Measurements from ENCODE around the gene COTL1. TPM values are rescaled to one million over a fixed set of nuclear protein-coding genes. Genes with fewer than 3 reads are reported as not detected.

COTL1 gene
- total RNA-seq, 1 donor from 2014 or later: 359 TPM

GRCh38 chr16:84607694-84608093 is 10.2 kb downstream of the COTL1 start:
- H3K4me3 ChIP-seq (ENCODE audit: insufficient read depth, low read depth, low read length): no peak overlapping the region
- no peak for FAIRE-seq
- H3K4me1 Mint-ChIP-seq (ENCODE audit: low read depth, unreplicated experiment): peaks cover 18% of the 10 kb centered on the region

GRCh38 chr16:84607061-84607460 is 10.8 kb downstream of the COTL1 start:
- Histone ChIP-seq H3K36me3 (ENCODE audit: insufficient read depth, low read length) (peaks cover 18% of the 10 kb centered on the region), H3K9me3 (ENCODE audit: insufficient read depth, low read depth, low read length) (no peaks in the 10 kb centered on the region), H3K27me3 (ENCODE audit: insufficient read depth, low read length) (no peaks in the 10 kb centered on the region), H3K9ac (ENCODE audit: low read length) (no peak overlapping the region), H3K4me1 (ENCODE audit: insufficient read depth, low read length) (peaks cover 22% of the 10 kb centered on the region), H3K4me2 (ENCODE audit: low read length) (no peak overlapping the region), H3K79me2 (ENCODE audit: insufficient read depth, low read length) (peaks cover 93% of the 10 kb centered on the region), H2AFZ (ENCODE audit: low read depth, low read length) (no peak overlapping the region), H4K20me1 (ENCODE audit: insufficient read depth, low read length) (peaks cover 91% of the 10 kb centered on the region), H3K4me3 (ENCODE audit: insufficient read depth, low read depth, low read length) (no peak overlapping the region), H3K27ac (ENCODE audit: low read depth, low read length) (no peak overlapping the region)
- Mint-ChIP-seq H3K27ac (ENCODE audit: unreplicated experiment) (no peak overlapping the region), H3K9me3 (ENCODE audit: unreplicated experiment) (no peaks in the 10 kb centered on the region), H3K36me3 (ENCODE audit: low read depth, unreplicated experiment) (peaks cover 41% of the 10 kb centered on the region), H3K4me3 (ENCODE audit: unreplicated experiment) (no peak overlapping the region), H3K4me1 (ENCODE audit: low read depth, unreplicated experiment) (peaks cover 23% of the 10 kb centered on the region), H3K27me3 (ENCODE audit: low read depth, unreplicated experiment) (no peaks in the 10 kb centered on the region)
- no peak for FAIRE-seq
- TF ChIP-seq EZH2 (IDR thresholded peaks at IDR 0.05; ENCODE audit: insufficient read depth, low read length) (no peak), CTCF (IDR thresholded peaks at IDR 0.05; ENCODE audit: insufficient read depth, low read depth, low read length) (no peak)
- no peak for DNase-seq (ENCODE audit: low read depth)

More at GRCh38 chr16:84607694-84608093, 10.2 kb downstream of the COTL1 start:
- peaks cover 94% of the 10 kb centered on the region for H3K79me2 ChIP-seq (ENCODE audit: insufficient read depth, low read length)
- no peak overlapping the region for H3K27ac ChIP-seq (ENCODE audit: low read depth, low read length)
- H3K9me3 ChIP-seq (ENCODE audit: insufficient read depth, low read depth, low read length): no peaks in the 10 kb centered on the region
- no peak overlapping the region for H2AFZ ChIP-seq (ENCODE audit: low read depth, low read length)
- Mint-ChIP-seq H3K9me3 (ENCODE audit: unreplicated experiment) (no peaks in the 10 kb centered on the region), H3K4me3 (ENCODE audit: unreplicated experiment) (no peak overlapping the region), H3K27ac (ENCODE audit: unreplicated experiment) (no peak overlapping the region), H3K36me3 (ENCODE audit: low read depth, unreplicated experiment) (peaks cover 43% of the 10 kb centered on the region), H3K27me3 (ENCODE audit: low read depth, unreplicated experiment) (no peaks in the 10 kb centered on the region)
- DNase-seq (ENCODE audit: low read depth): no peak
- H3K4me1 ChIP-seq (ENCODE audit: insufficient read depth, low read length): peaks cover 16% of the 10 kb centered on the region
- H4K20me1 ChIP-seq (ENCODE audit: insufficient read depth, low read length): peaks cover 93% of the 10 kb centered on the region
- H3K36me3 ChIP-seq (ENCODE audit: insufficient read depth, low read length): peaks cover 21% of the 10 kb centered on the region
- H3K9ac ChIP-seq (ENCODE audit: low read length): no peak overlapping the region
- no peaks in the 10 kb centered on the region for H3K27me3 ChIP-seq (ENCODE audit: insufficient read depth, low read length)
- TF ChIP-seq CTCF (IDR thresholded peaks at IDR 0.05; ENCODE audit: insufficient read depth, low read depth, low read length) (no peak), EZH2 (IDR thresholded peaks at IDR 0.05; ENCODE audit: insufficient read depth, low read length) (no peak)
- no peak overlapping the region for H3K4me2 ChIP-seq (ENCODE audit: low read length)

GRCh38 chr16:84606081-84606875 is 11.6 kb downstream of the COTL1 start:
- Histone ChIP-seq H3K27ac (ENCODE audit: low read depth, low read length) (no peak overlapping the region), H3K4me2 (ENCODE audit: low read length) (no peak overlapping the region), H3K79me2 (ENCODE audit: insufficient read depth, low read length) (peaks cover 93% of the 10 kb centered on the region), H4K20me1 (ENCODE audit: insufficient read depth, low read length) (peaks cover 86% of the 10 kb centered on the region), H3K27me3 (ENCODE audit: insufficient read depth, low read length) (no peaks in the 10 kb centered on the region), H2AFZ (ENCODE audit: low read depth, low read length) (no peak overlapping the region), H3K4me1 (ENCODE audit: insufficient read depth, low read length) (peaks cover 30% of the 10 kb centered on the region), H3K36me3 (ENCODE audit: insufficient read depth, low read length) (peaks cover 14% of the 10 kb centered on the region), H3K9ac (ENCODE audit: low read length) (no peak overlapping the region), H3K4me3 (ENCODE audit: insufficient read depth, low read depth, low read length) (no peak overlapping the region), H3K9me3 (ENCODE audit: insufficient read depth, low read depth, low read length) (no peaks in the 10 kb centered on the region)
- FAIRE-seq (no peak), DNase-seq (ENCODE audit: low read depth) (no peak)
- H3K4me1 Mint-ChIP-seq (ENCODE audit: low read depth, unreplicated experiment): peaks cover 30% of the 10 kb centered on the region
- peaks cover 40% of the 10 kb centered on the region for H3K36me3 Mint-ChIP-seq (ENCODE audit: low read depth, unreplicated experiment)
- no peak overlapping the region for H3K4me3 Mint-ChIP-seq (ENCODE audit: unreplicated experiment)
- TF ChIP-seq EZH2 (IDR thresholded peaks at IDR 0.05; ENCODE audit: insufficient read depth, low read length) (no peak), CTCF (IDR thresholded peaks at IDR 0.05; ENCODE audit: insufficient read depth, low read depth, low read length) (no peak)
- no peaks in the 10 kb centered on the region for H3K27me3 Mint-ChIP-seq (ENCODE audit: low read depth, unreplicated experiment)
- no peak overlapping the region for H3K27ac Mint-ChIP-seq (ENCODE audit: unreplicated experiment)
- H3K9me3 Mint-ChIP-seq (ENCODE audit: unreplicated experiment): no peaks in the 10 kb centered on the region

Measured in astrocyte (in vitro differentiated cells and primary cell).